Vagina (tissue), 2 donors: ENCODE data around the gene WDR76. TPM values are rescaled to one million over a fixed set of nuclear protein-coding genes. Genes with fewer than 3 reads are reported as not detected.

Experiments
- DNase-seq, 2 donors: peaks; one replicate each; pipeline ENCODE4 v3.0.0-alpha.2; 2017; ENCODE audit errors: extremely low spot score in 2 of 2
- H3K27ac ChIP-seq: fragments of 200-600 bp; sonication (generic); one replicate; pipeline ENCODE4 v1.5.1; 2019
- H3K27me3 ChIP-seq: fragments of 200-600 bp; sonication (generic); one replicate; pipeline ENCODE4 v1.5.1; 2019
- H3K36me3 ChIP-seq, 2 donors: fragments of 200-600 bp; sonication (generic); one replicate each; pipeline ENCODE4 v1.5.1; 2017 to 2019
- H3K4me1 ChIP-seq: fragments of 200-600 bp; sonication (generic); one replicate; pipeline ENCODE4 v1.5.1; 2019
- H3K4me3 ChIP-seq, 2 donors: fragments of 200-600 bp; sonication (generic); 1 replicate in 1 of 2; 2 replicates in 1 of 2; pipeline ENCODE4 v1.5.1; 2016 to 2019
- H3K9me3 ChIP-seq: fragments of 200-600 bp; sonication (generic); one replicate; pipeline ENCODE4 v1.5.1; 2019
- POLR2A ChIP-seq, 2 donors: fragments of 450-650 bp; IDR thresholded peaks; one replicate each; pipeline ENCODE4 v1.6.1; 2017; ENCODE audit warnings: antibody characterized with exemption in 2 of 2, mild to moderate bottlenecking in 2 of 2, moderate library complexity in 2 of 2
- POLR2AphosphoS5 ChIP-seq, 2 donors: sonication (generic); formaldehyde crosslinking; IDR thresholded peaks; one replicate each; pipeline ENCODE4 v1.9.0; 2017; ENCODE audit warnings: antibody characterized with exemption in 2 of 2, mild to moderate bottlenecking in 2 of 2, low read depth in 1 of 2; ENCODE audit not compliant: insufficient read depth in 1 of 2
- intact Hi-C: fragments of 100-400 bp; cut with DNase I; formaldehyde crosslinking; loops from one replicate; pipeline ENCODE4 v1.15.1; 2023
- total RNA-seq: library from RNA; depleted of rRNA; stranded (reverse); fragments of >200 nt; gene quantifications from one replicate; pipeline ENCODE4 v1.2.3, GENCODE V29; 2016
- TF ChIP-seq, protein P1 (sequence below), 3 experiments: fragments of 450-650 bp in 2 of 3; fragments of 200-600 bp in 1 of 3; sonication (generic) in 1 of 3; IDR thresholded peaks; one replicate each; pipeline ENCODE4 v1.5.1; 2017 to 2019; ENCODE audit warnings: antibody characterized with exemption in 3 of 3, mild to moderate bottlenecking in 2 of 3, moderate library complexity in 2 of 3

Gene WDR76
- total RNA-seq, 1 donor from 2014 or later = 3.4 TPM

DNA sequence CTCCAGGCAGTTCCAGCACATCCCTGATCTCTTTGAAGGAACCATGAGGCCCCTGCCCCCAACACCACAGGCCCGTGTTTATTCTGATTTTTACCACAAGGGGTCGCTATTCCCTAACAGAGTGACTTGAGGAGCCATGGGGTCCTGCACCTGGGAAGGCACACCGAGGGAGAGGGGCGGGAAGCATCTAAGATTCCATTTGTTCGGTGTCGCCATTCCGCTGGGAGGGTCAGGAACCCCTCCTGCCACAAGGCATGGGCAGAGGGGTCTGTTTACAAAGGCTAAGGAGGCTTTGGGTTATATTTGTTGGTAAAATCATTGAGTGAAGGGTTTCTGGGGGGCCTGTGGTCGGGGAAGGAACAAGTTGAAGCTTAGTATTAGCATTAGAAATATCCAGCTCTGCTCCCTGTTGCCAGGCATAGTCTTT, 77.1 kb downstream of the WDR76 start:
- Histone ChIP-seq H3K4me1 (no peaks in the 10 kb centered on the region), H3K36me3 (no peaks in the 10 kb centered on the region), H3K27ac (no peak overlapping the region), H3K4me3 (no peak overlapping the region), H3K9me3 (no peaks in the 10 kb centered on the region), H3K27me3 (no peaks in the 10 kb centered on the region)
- intact Hi-C loops = no loop called here
- DNase-seq = no peak
- TF ChIP-seq POLR2AphosphoS5 (IDR thresholded peaks at IDR 0.05; ENCODE audit: insufficient read depth in 1 of 2, low read depth in 1 of 2) = no peak
- TF ChIP-seq POLR2A (IDR thresholded peaks at IDR 0.05) = no peak
- TF ChIP-seq, protein P1, sequence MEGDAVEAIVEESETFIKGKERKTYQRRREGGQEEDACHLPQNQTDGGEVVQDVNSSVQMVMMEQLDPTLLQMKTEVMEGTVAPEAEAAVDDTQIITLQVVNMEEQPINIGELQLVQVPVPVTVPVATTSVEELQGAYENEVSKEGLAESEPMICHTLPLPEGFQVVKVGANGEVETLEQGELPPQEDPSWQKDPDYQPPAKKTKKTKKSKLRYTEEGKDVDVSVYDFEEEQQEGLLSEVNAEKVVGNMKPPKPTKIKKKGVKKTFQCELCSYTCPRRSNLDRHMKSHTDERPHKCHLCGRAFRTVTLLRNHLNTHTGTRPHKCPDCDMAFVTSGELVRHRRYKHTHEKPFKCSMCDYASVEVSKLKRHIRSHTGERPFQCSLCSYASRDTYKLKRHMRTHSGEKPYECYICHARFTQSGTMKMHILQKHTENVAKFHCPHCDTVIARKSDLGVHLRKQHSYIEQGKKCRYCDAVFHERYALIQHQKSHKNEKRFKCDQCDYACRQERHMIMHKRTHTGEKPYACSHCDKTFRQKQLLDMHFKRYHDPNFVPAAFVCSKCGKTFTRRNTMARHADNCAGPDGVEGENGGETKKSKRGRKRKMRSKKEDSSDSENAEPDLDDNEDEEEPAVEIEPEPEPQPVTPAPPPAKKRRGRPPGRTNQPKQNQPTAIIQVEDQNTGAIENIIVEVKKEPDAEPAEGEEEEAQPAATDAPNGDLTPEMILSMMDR (IDR thresholded peaks at IDR 0.05) = peak; percentile 68 to 89 (median 88)

DNA sequence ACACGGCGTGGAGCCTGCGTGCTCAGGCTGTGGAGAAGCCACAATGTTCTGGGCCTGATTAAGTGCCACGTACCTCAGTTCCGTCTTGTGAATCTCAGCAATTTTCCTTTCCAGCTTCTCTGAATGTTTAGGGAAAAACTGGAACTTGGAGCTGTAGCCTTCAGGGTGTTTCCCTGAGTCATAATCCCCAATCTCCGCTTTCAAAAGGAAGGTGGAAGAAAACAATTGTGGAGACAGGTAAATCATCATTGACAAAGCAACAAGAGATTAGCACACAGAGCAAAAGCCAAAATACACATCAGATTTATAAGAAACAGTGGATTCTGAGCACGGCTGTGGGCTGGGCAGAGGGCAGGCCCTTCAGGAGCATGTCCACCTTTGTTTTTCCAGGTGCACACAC, 79.0 kb downstream of the WDR76 start:
- TF ChIP-seq, protein P1 (IDR thresholded peaks at IDR 0.05) = no peak
- TF ChIP-seq POLR2AphosphoS5 (IDR thresholded peaks at IDR 0.05; ENCODE audit: insufficient read depth in 1 of 2, low read depth in 1 of 2) (no peak), POLR2A (IDR thresholded peaks at IDR 0.05) (no peak)
- Histone ChIP-seq H3K27ac (no peak overlapping the region), H3K36me3 (no peaks in the 10 kb centered on the region), H3K27me3 (no peaks in the 10 kb centered on the region), H3K9me3 (no peaks in the 10 kb centered on the region), H3K4me3 (no peak overlapping the region), H3K4me1 (no peaks in the 10 kb centered on the region)
- no peak for DNase-seq
- intact Hi-C loops = no loop called here

DNA sequence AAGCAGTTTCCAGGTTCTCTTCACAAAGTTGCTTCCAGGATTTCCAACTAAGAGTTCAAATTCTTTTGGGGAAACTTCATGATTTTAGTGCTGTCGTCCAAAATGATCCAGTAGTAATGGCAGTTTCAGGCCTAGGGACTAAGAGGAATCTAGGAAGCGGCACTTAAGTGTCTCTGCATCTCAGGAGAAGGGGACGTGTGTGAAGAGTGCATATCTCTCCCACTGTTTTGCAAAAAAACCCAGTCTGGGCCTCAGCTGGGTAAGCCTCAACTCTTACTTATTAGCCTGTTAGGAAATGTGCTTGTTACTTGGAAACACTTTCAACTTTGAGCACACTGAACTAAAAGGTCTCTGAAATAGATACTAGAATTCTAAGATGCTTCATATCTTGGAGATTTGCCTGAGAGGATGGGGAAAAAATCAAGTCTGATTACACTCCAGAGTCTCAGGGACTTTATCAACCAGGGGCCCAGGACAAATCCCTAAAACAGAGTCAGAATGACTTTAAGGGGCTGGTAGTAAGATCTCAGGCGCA, 81.8 kb downstream of the WDR76 start:
- Histone ChIP-seq H3K4me1 (peaks cover 10% of the 10 kb centered on the region), H3K4me3 (no peak overlapping the region), H3K9me3 (no peaks in the 10 kb centered on the region), H3K27ac (no peak overlapping the region), H3K36me3 (no peaks in the 10 kb centered on the region), H3K27me3 (no peaks in the 10 kb centered on the region)
- intact Hi-C loops = no loop called here
- TF ChIP-seq, protein P1 (IDR thresholded peaks at IDR 0.05) = no peak
- TF ChIP-seq POLR2A (IDR thresholded peaks at IDR 0.05) (no peak), POLR2AphosphoS5 (IDR thresholded peaks at IDR 0.05; ENCODE audit: insufficient read depth in 1 of 2, low read depth in 1 of 2) (no peak)
- DNase-seq = no peak

DNA sequence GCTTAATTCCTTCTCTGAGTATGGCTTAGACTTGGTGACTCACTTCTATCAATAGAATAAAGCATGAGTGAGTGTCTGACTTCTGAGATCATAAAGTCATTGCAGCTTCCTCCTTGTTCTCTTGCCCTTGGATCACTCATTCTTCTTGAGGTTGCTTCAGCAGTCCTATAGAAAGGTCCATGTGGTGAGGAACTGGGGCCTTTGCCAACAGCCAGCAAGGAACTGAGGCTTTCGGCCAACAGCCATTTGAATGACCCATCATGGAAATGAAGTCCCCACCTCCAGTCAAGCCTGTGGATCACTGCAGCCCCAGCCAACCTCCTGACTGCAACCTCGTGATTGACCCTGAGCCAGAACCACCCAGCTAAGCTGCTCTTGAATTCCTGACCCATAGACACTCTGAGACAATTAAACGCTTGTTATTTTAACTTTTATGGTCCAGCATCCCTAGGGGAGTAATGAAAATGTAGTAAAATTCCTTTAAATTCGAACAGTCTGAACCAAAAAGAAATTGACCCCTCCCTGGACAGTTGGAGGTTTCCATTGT, 84.5 kb downstream of the WDR76 start:
- intact Hi-C loops = no loop called here
- no peak overlapping the region for H3K27ac ChIP-seq
- DNase-seq = no peak
- no peaks in the 10 kb centered on the region for H3K27me3 ChIP-seq
- peak in 1 of 2 donors; percentile 41 for TF ChIP-seq POLR2AphosphoS5 (IDR thresholded peaks at IDR 0.05; ENCODE audit: insufficient read depth in 1 of 2, low read depth in 1 of 2)
- no peak for TF ChIP-seq POLR2A (IDR thresholded peaks at IDR 0.05)
- TF ChIP-seq, protein P1 (IDR thresholded peaks at IDR 0.05) = no peak
- no peak overlapping the region for H3K4me3 ChIP-seq
- H3K9me3 ChIP-seq = no peaks in the 10 kb centered on the region
- no peaks in the 10 kb centered on the region for H3K36me3 ChIP-seq
- H3K4me1 ChIP-seq = peaks cover 10% of the 10 kb centered on the region

DNA sequence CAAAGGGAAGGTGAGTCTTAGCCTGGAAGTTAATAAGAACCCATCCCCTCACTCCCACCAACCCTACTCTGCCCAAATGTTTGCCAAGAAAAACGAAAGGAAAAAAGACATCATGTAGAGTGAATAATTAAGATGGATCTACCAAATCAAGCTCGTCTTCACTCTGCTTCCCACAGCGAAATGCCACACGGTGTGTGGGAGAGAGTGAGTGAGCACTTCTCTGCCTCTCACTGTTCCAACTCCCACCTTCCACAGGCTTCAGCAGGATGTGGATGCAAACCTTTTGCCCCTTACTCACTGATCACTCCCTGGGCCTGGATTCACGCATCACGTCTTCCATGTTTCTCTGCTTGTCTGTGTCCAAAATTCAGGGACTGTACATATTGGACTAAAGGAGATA, 85.4 kb downstream of the WDR76 start:
- Histone ChIP-seq H3K36me3 (no peaks in the 10 kb centered on the region), H3K4me1 (peaks cover 10% of the 10 kb centered on the region), H3K27ac (no peak overlapping the region), H3K27me3 (no peaks in the 10 kb centered on the region), H3K4me3 (no peak overlapping the region), H3K9me3 (no peaks in the 10 kb centered on the region)
- TF ChIP-seq POLR2AphosphoS5 (IDR thresholded peaks at IDR 0.05; ENCODE audit: insufficient read depth in 1 of 2, low read depth in 1 of 2) (no peak), POLR2A (IDR thresholded peaks at IDR 0.05) (no peak)
- TF ChIP-seq, protein P1 (IDR thresholded peaks at IDR 0.05) = no peak
- intact Hi-C loops = no loop called here
- DNase-seq = no peak
